Ovary (tissue), 3 donors: Measurements from ENCODE around the gene ATP2B2.

Experiments
- EP300 ChIP-seq: sonication (generic); formaldehyde crosslinking; IDR thresholded peaks from one replicate; pipeline ENCODE4 v1.6.1; 2017; ENCODE audit warnings: antibody characterized with exemption
- POLR2A ChIP-seq: fragments of 450-650 bp; IDR thresholded peaks from one replicate; pipeline ENCODE4 v1.6.1; 2017; ENCODE audit warnings: antibody characterized with exemption, mild to moderate bottlenecking, moderate library complexity
- TF ChIP-seq, protein P1 (sequence below), 3 donors: fragments of 450-650 bp in 2 of 3; fragments of 200-600 bp in 1 of 3; IDR thresholded peaks; one replicate each; pipeline versions ENCODE4 v1.5.1 to v1.8.0; 2016 to 2022; ENCODE audit warnings: antibody characterized with exemption in 3 of 3, mild to moderate bottlenecking in 1 of 3
- donor health status: DM: no; HTN: no; CAD: no.

DNA sequence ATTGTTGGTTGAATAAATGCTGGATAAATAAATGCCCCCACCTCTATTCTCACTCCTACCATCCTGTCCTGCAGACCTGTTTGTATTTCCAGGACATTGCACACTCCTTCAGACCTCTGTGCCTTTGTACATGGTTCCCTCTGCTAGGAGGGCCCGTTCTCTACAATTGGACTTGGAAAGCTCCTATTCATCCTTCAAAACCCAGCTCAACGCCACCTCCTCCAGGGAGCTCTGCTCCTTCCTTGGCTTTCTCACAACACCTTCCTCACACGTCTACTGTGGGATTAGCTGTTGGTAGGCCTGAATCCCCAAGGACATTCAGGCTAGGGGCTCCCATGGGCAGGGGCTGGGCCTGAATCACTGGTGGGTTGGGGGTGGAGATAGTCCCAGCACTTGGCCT is 105.8 kb downstream of the ATP2B2 start:
- TF ChIP-seq, protein P1, sequence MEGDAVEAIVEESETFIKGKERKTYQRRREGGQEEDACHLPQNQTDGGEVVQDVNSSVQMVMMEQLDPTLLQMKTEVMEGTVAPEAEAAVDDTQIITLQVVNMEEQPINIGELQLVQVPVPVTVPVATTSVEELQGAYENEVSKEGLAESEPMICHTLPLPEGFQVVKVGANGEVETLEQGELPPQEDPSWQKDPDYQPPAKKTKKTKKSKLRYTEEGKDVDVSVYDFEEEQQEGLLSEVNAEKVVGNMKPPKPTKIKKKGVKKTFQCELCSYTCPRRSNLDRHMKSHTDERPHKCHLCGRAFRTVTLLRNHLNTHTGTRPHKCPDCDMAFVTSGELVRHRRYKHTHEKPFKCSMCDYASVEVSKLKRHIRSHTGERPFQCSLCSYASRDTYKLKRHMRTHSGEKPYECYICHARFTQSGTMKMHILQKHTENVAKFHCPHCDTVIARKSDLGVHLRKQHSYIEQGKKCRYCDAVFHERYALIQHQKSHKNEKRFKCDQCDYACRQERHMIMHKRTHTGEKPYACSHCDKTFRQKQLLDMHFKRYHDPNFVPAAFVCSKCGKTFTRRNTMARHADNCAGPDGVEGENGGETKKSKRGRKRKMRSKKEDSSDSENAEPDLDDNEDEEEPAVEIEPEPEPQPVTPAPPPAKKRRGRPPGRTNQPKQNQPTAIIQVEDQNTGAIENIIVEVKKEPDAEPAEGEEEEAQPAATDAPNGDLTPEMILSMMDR (IDR thresholded peaks at IDR 0.05) = no peak
- TF ChIP-seq POLR2A (no peak), EP300 (no peak)
